Eye (tissue), 1 donor: Measurements from ENCODE around the gene HMCN2.
A peak's percentile ranks its signal among the peaks of the same experiment; 100 is the strongest.
"Not testable (repeated sequence)": the region's sequence is repeated elsewhere in the genome, so short reads cannot be mapped to it uniquely, and the experiment has no call there.

Source experiments
- DNase-seq: peaks from one replicate; pipeline ENCODE4 v3.0.0-alpha.2; 2015

The HMCN2 gene

GRCh38 chr9:130264414-130265350, 878 bp upstream of the HMCN2 start:
- DNase-seq = no peak

- DNase-seq = peak; percentile 40
These were observed 907 bp downstream of the HMCN2 start for GRCh38 chr9:130266236-130267098.

- DNase-seq = no peak
These were observed 2.4 kb downstream of the HMCN2 start for GRCh38 chr9:130267930-130268329.

- no peak for DNase-seq
These were observed 3.1 kb downstream of the HMCN2 start for GRCh38 chr9:130268521-130269211.

- DNase-seq = no peak
These were observed 5.9 kb downstream of the HMCN2 start for GRCh38 chr9:130271473-130271872.

- DNase-seq = no peak
These were observed 9.6 kb downstream of the HMCN2 start for GRCh38 chr9:130275156-130275555.

GRCh38 chr9:130276121-130276520, 10.6 kb downstream of the HMCN2 start:
- DNase-seq = no peak

- no peak for DNase-seq
These were observed 11.4 kb downstream of the HMCN2 start for GRCh38 chr9:130276955-130277354.

- not testable (repeated sequence) for DNase-seq
These were observed 12.0 kb downstream of the HMCN2 start for GRCh38 chr9:130277525-130277924.

GRCh38 chr9:130283539-130284248, 18.1 kb downstream of the HMCN2 start:
- no peak for DNase-seq

GRCh38 chr9:130284249-130284625, 18.7 kb downstream of the HMCN2 start:
- no peak for DNase-seq

GRCh38 chr9:130284690-130285089, 19.1 kb downstream of the HMCN2 start:
- no peak for DNase-seq

GRCh38 chr9:130285271-130285670, 19.7 kb downstream of the HMCN2 start:
- DNase-seq = no peak

GRCh38 chr9:130286072-130286770, 20.7 kb downstream of the HMCN2 start:
- DNase-seq = no peak

- no peak for DNase-seq
These were observed 21.3 kb downstream of the HMCN2 start for GRCh38 chr9:130286781-130287428.

GRCh38 chr9:130287736-130288135, 22.2 kb downstream of the HMCN2 start:
- DNase-seq = no peak

- no peak for DNase-seq
These were observed 22.8 kb downstream of the HMCN2 start for GRCh38 chr9:130288393-130288792.

- no peak for DNase-seq
These were observed 23.5 kb downstream of the HMCN2 start for GRCh38 chr9:130288926-130289690.

- peak; percentile 38 for DNase-seq
These were observed 24.2 kb downstream of the HMCN2 start for GRCh38 chr9:130289711-130290241.
